A673 (cell line): ENCODE data around the gene PIGH. TPM values are rescaled to one million over a fixed set of nuclear protein-coding genes. Genes with fewer than 3 reads are reported as not detected.

Source experiments
- BruUV-seq: library from RNA; stranded (reverse); fragments of 400-500 nt; replicated peaks from 2 replicates; lab custom pipeline; 2021; lab: Mats Ljungman, UMichigan
- CTCF ChIA-PET: fragments of 300-600 bp; sonication (Branson Sonifier 250); formaldehyde crosslinking; loops from one replicate; lab custom pipeline; 2022; ENCODE audit warnings: antibody characterized with exemption; lab: Charles Lee
- POLR2A ChIA-PET: fragments of 300-600 bp; sonication (Branson Sonifier 250); formaldehyde crosslinking; loops from one replicate; lab custom pipeline; 2022; ENCODE audit warnings: antibody characterized with exemption; ENCODE audit not compliant: low non-redundant PET; lab: Charles Lee
- DNase-seq: peaks from one replicate; pipeline ENCODE4 v3.0.0-alpha.2; 2015; ENCODE audit warnings: low spot score
- H3K27ac ChIP-seq: fragments of 200-600 bp; sonication (generic); 2 replicates; pipeline ENCODE4 v1.5.1; 2016; ENCODE audit warnings: mixed run types, low read depth, mild to moderate bottlenecking, mixed read lengths, antibody characterized with exemption, low read length; ENCODE audit not compliant: poor library complexity, severe bottlenecking
- H3K27me3 ChIP-seq: fragments of 200-600 bp; sonication (generic); replicated peaks from 2 replicates; pipeline ENCODE4 v1.6.1; 2017; ENCODE audit warnings: mixed run types, low read depth, mild to moderate bottlenecking, mixed read lengths, antibody characterized with exemption, low read length; ENCODE audit not compliant: insufficient read depth, poor library complexity
- H3K36me3 ChIP-seq: fragments of 200-600 bp; sonication (generic); 2 replicates; pipeline ENCODE4 v1.6.1; 2016; ENCODE audit warnings: mixed run types, mild to moderate bottlenecking, mixed read lengths, antibody characterized with exemption, low read length; ENCODE audit not compliant: insufficient read depth, poor library complexity, severe bottlenecking
- H3K4me1 ChIP-seq: fragments of 200-600 bp; sonication (generic); 2 replicates; pipeline ENCODE4 v1.6.1; 2017; ENCODE audit warnings: mixed run types, mild to moderate bottlenecking, mixed read lengths, antibody characterized with exemption, low read length; ENCODE audit not compliant: insufficient read depth, poor library complexity, severe bottlenecking
- H3K4me3 ChIP-seq: fragments of 200-600 bp; sonication (generic); 2 replicates; pipeline ENCODE4 v1.5.1; 2016; ENCODE audit warnings: low read depth, mixed run types, mild to moderate bottlenecking, mixed read lengths, low read length; ENCODE audit not compliant: poor library complexity, severe bottlenecking
- H3K9me3 ChIP-seq: fragments of 200-600 bp; sonication (generic); 2 replicates; pipeline ENCODE4 v1.6.1; 2016; ENCODE audit warnings: mixed run types, low read depth, mild to moderate bottlenecking, mixed read lengths, antibody characterized with exemption, low read length; ENCODE audit not compliant: poor library complexity, severe bottlenecking
- EZH2 ChIP-seq: fragments of 200-600 bp; sonication (generic); IDR thresholded peaks from 2 replicates; pipeline ENCODE4 v1.6.1; 2017; ENCODE audit warnings: borderline replicate concordance, low read depth, mild to moderate bottlenecking, mixed read lengths, antibody characterized with exemption, low read length; ENCODE audit not compliant: poor library complexity, severe bottlenecking
- intact Hi-C: fragments of 100-400 bp; cut with micrococcal nuclease; formaldehyde crosslinking; loops from one replicate; pipeline ENCODE4 v1.10.0; 2022; ENCODE audit not compliant: unreplicated experiment
- total RNA-seq: library from RNA; stranded (reverse); gene quantifications from 2 replicates; pipeline ENCODE4 v1.2.3, GENCODE V29; 2021
- TF ChIP-seq, protein P1 (sequence below): fragments of 300-800, 200-600 bp; sonication (generic); conservative IDR thresholded peaks from 2 replicates; pipeline ENCODE4 v1.5.1; 2017; ENCODE audit warnings: low read depth, mild to moderate bottlenecking, antibody characterized with exemption, low read length, moderate library complexity, mixed read lengths

The PIGH gene
- total RNA-seq, 1 experiment from 2014 or later: 25.7 TPM

- POLR2A ChIA-PET: no interaction called here
- TF ChIP-seq, protein P1, sequence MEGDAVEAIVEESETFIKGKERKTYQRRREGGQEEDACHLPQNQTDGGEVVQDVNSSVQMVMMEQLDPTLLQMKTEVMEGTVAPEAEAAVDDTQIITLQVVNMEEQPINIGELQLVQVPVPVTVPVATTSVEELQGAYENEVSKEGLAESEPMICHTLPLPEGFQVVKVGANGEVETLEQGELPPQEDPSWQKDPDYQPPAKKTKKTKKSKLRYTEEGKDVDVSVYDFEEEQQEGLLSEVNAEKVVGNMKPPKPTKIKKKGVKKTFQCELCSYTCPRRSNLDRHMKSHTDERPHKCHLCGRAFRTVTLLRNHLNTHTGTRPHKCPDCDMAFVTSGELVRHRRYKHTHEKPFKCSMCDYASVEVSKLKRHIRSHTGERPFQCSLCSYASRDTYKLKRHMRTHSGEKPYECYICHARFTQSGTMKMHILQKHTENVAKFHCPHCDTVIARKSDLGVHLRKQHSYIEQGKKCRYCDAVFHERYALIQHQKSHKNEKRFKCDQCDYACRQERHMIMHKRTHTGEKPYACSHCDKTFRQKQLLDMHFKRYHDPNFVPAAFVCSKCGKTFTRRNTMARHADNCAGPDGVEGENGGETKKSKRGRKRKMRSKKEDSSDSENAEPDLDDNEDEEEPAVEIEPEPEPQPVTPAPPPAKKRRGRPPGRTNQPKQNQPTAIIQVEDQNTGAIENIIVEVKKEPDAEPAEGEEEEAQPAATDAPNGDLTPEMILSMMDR: no peak
- TF ChIP-seq EZH2: no peak
- no TSS peak for BruUV-seq
- no peaks in the 10 kb centered on the region for H3K4me1 ChIP-seq
- intact Hi-C loops: no loop called here
- CTCF ChIA-PET: no interaction called here
- no peak overlapping the region for H3K27ac ChIP-seq
- H3K27me3 ChIP-seq: no peaks in the 10 kb centered on the region
- H3K36me3 ChIP-seq: no peaks in the 10 kb centered on the region
- DNase-seq: no peak
- H3K4me3 ChIP-seq: no peak overlapping the region
- H3K9me3 ChIP-seq: no peaks in the 10 kb centered on the region
Observed at GRCh38 chr14:67564236-67564635, 35.8 kb downstream of the PIGH start.

DNA sequence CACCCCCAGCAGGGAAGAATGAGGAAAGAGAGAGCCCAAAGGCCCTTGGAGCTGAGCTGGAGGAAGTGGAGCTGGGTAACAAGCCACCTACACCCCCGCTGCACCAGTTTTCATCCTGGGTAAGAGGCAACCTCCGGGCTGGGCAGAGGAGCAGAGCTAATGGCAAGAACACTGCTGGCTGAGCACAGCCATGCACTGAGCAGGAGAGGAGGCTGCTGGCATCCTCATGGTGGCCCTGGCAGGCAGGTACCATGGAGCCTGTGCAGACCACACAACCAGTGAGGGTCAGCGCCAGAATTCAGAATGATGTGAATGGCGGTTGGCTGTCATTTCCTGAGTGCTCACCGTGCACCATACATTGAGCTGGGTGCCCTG, 37.3 kb downstream of the PIGH start:
- Histone ChIP-seq H3K27me3 (no peaks in the 10 kb centered on the region), H3K9me3 (no peaks in the 10 kb centered on the region), H3K4me1 (no peaks in the 10 kb centered on the region), H3K27ac (no peak overlapping the region), H3K4me3 (no peak overlapping the region), H3K36me3 (no peaks in the 10 kb centered on the region)
- ChIA-PET POLR2A (no interaction called here), CTCF (no interaction called here)
- no peak for DNase-seq
- TF ChIP-seq EZH2: no peak
- TF ChIP-seq, protein P1: no peak
- no TSS peak for BruUV-seq
- intact Hi-C loops: no loop called here

GRCh38 chr14:67562025-67562775, 37.9 kb downstream of the PIGH start:
- intact Hi-C loops: no loop called here
- BruUV-seq: no TSS peak
- H3K27ac ChIP-seq: no peak overlapping the region
- ChIA-PET POLR2A (no interaction called here), CTCF (no interaction called here)
- H3K9me3 ChIP-seq: no peaks in the 10 kb centered on the region
- no peak overlapping the region for H3K4me3 ChIP-seq
- DNase-seq: no peak
- no peaks in the 10 kb centered on the region for H3K4me1 ChIP-seq
- H3K36me3 ChIP-seq: no peaks in the 10 kb centered on the region
- no peak for TF ChIP-seq EZH2
- TF ChIP-seq, protein P1: no peak
- no peaks in the 10 kb centered on the region for H3K27me3 ChIP-seq
